ENCODE results near the gene FXYD6.

The FXYD6 gene

GRCh38 chr11:117885777-117886176 lies 9.3 kb upstream of the FXYD6 start:
- no peak for DNase-seq (ENCODE audit: low read depth)

DNA sequence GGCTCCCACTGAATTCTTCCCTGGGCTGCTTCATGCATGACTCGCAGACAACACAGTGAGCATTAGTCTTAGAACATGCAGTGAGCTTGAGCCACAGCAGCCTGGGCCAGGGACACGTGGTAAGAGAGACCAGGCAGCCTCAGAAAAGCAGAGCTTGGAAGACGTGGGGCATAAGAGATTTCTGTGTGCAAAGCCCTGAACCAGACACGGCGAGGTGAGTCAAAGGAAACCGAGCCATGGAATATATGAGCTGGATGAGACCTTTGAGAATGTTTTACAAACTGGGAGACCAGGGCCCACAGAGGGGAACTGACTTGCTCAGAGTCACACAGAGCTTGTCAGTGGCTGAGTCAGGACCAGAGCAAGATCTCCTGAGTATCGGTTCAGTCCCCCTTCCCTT lies 8.5 kb upstream of the FXYD6 start:
- DNase-seq (ENCODE audit: low read depth): no peak

DNA sequence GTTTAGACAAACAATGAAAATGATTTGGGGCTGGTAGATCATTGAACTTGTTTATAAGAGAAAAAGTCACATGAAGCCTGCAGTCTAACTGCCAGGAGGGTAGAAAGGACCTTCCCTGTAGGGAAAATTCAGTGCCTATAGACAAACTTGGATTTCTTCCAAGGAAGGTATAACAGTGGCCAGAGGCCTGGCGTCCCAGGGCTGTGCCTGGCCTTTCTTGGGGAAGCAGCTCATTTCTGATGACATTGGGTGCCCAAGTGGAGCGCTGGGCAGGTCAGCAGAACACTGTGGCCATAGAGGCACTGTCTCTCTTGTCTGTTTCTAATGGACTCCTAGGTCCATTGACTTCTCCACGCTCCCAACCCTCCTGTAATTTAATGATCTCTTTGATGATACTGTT lies 6.6 kb upstream of the FXYD6 start:
- DNase-seq (ENCODE audit: low read depth): no peak

DNA sequence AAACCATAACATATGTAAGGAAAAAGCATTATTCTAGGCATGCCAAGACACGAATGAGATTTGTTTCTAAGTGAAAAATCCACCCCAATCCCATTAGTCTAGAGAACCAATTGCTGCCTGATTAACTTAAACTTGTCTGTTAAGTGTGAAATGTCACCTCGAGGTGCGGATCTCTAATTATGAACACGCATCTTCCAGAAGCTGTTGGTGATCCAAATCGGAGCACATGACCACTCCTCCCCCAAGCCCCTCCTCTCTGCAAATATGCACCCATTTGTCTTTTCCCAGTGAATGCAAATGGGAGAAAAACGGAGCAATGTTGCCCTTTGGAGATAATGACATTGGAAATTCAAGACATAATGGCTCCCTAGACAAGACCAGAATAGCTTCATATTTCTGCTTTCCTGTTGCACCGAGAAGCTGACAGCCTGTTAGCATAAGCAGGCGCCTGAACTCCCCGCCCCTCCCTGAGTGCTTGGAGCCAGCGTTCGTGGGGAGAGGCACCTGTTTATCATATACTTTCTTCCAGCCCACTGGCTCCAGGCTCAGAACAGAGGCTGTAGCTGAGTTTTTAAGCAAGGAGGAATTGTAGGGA lies 6.0 kb upstream of the FXYD6 start:
- DNase-seq (ENCODE audit: low read depth): no peak

DNA sequence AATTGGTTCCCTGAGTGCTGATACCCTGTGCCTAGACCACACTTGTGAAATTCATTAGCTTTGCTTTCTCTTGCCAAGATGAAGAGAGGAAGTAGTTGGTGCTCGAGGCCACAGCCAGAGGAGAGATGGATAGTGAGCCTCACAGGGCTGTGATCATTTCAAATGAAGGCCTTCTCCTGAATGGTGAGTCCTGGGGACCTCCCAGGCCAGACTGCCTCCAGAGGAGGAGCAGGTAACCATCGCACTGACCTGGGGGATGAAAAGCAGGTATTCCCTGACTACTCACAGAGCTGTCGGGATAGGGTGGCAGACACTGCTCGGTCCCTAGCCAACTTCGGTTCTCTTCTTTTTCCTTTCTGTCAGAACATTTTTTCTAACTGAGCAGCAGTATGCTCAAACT lies 4.8 kb upstream of the FXYD6 start:
- no peak for DNase-seq (ENCODE audit: low read depth)

- DNase-seq (ENCODE audit: low read depth): no peak
These were observed 3.3 kb upstream of the FXYD6 start for GRCh38 chr11:117879516-117880480.

DNA sequence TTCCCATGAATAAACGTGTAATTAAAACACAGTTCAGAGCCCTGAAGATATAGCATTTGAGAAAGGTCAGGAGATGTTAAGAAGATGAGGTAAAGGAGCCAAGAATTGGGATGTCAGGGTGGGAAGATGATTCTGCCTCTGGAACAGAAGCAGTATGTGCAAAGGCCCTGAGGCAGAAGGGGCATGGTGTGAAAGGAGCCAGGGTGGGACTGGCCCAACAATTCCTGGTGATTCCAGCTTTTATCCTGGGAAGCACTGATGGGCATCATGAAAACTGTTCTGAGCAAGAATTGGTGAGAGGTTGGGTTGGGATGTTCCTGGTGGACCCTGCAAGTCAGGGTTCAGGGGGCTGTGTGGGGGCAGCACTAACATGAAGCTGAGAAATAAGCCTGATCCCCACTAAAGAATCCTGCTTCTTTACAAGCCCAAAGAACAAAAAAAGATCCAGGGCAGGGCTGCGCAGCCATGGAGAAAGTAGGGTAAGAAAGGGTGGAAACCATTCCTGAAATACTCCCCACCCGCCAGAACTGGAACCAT lies 2.5 kb upstream of the FXYD6 start:
- no peak for DNase-seq (ENCODE audit: low read depth)

GRCh38 chr11:117878314-117878938 lies 2.0 kb upstream of the FXYD6 start:
- no peak for DNase-seq (ENCODE audit: low read depth)

DNA sequence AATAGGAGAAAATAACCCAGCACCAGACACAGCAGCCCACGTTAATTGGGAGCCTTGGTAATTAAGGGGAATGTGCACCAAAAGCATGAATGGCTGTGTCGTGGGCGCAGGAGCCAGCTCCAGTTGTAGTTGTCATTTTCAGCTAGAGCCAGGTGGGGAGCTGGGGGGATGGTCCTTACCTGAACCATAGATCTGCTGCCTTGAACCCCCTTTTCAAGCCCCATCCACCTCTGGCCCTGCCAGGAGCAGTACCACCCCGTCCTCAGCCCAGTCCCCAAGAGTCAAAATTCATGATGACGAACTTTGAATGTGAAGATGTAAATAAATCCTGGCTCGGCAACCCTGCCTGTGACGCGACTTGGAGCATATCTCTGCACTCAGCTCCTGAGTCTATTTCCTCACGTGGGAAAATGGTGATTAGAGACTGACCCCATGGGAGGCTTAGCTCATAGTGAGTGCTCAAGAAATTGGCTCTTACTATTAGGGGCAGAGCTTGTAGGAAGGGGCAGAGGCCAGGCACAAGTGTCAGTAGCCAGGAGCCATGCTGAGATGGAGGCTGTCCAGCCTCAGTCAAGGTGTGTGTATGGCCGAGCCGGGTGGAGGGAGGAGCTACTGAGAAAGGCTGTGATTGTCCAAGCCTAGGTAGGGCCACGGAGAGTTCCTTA lies 794 bp upstream of the FXYD6 start:
- no peak for DNase-seq (ENCODE audit: low read depth)

DNA sequence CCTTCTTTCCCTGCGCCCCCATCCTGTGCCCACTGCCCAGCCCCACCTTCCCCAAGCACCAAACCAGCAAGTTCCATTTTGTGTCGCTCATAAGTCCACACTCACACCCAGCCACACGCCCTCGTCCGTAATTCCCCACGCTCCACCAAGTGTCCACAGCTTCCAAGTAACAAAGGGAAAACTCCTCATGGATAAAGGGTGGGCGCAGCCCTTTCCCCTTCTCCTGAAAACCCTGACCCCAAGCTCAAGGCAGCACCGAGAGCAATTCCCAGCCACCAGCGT lies 458 bp downstream of the FXYD6 start:
- no peak for DNase-seq (ENCODE audit: low read depth)

- no peak for DNase-seq (ENCODE audit: low read depth)
These were observed 938 bp downstream of the FXYD6 start for GRCh38 chr11:117875382-117876058.

GRCh38 chr11:117874910-117875381 lies 1.5 kb downstream of the FXYD6 start:
- DNase-seq (ENCODE audit: low read depth): no peak

DNA sequence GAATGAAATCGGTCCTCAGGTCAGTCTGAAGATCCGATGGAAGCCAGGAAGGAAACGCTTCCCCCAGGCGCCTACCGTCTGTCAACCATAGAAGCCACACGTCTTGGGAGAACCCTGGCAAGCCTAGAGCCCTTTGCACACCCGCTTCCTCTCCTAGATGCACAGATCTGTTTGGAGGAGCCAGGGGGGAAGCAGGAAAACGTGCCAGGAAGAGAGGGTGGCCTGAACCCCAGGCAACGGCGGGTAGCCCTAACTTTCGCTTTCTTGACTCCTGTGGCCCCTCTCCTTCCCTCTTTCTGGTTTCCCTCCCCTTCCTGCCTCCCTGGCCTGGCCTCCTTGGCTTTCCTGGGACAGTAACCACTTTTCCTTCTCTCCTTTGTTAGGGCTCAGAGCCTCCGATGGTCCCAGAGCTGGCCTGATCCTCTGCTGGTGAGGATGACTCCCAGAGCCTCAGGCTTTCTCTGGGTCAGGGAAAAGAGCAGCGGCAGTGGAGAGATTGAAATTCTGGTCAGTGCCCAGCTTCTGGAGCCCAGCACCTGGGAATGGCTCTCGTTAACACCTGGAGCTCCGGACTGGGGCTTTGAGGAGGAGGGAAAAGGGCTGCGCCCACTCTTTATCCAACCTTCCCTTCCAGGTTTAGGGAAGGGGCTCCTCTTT lies 2.1 kb downstream of the FXYD6 start:
- no peak for DNase-seq (ENCODE audit: low read depth)

DNA sequence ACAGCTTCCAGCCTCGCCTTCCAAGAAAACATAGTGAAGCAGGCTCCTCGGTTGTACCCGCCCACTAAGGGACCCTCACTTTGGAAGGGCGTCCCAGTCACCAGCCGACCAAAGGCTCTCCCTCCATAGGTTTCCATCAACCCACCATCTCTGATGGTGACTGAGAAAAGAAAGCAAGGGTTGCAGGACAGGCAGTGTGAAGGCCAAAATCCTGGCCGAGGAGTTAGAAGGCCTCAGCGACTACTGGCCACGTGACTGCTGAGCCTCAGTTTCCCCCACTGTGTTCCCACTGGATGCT lies 2.7 kb downstream of the FXYD6 start:
- no peak for DNase-seq (ENCODE audit: low read depth)

- DNase-seq (ENCODE audit: low read depth): no peak
These were observed 3.3 kb downstream of the FXYD6 start for GRCh38 chr11:117872975-117873827.

GRCh38 chr11:117872420-117872961 lies 4.0 kb downstream of the FXYD6 start:
- DNase-seq (ENCODE audit: low read depth): no peak

DNA sequence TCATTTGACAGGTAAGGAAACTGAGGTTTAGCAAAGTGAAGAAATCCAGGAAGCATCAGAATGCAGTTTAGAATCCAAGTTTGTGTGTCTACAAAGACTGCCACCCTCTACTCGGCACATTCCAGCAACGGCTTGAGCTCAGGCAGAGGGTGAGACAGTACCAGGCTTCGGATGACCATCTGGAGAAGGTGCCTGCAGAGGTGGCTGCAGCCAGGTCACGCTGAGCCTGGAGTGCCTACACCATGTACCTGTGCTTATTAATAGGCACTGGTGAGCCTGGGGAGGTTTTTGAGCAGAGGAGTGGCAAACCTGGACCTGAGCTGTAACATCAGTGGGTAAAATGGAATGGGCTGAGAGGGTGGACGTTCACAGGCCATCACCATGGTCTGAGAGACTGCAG lies 4.7 kb downstream of the FXYD6 start:
- DNase-seq (ENCODE audit: low read depth): no peak

DNA sequence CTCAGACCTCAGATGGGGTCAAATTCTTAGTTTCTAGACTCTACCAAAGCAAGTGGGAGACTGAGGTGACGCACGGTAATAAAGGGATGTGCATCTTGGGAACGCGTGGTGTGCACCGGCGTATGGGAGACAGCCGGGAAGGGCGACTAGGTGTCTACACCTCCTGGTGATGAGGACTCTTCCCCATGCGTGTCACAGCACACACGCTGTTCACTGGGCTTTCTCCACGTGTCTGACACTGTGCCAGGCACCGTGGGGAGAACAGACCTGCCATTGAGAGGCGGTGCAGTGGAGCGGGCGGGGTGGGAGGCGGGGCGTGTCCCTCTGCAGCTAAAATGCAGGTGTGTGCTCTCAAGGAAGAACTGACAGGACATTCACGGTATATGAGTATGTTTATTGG lies 5.3 kb downstream of the FXYD6 start:
- no peak for DNase-seq (ENCODE audit: low read depth)

GRCh38 chr11:117870103-117870952 lies 6.1 kb downstream of the FXYD6 start:
- DNase-seq (ENCODE audit: low read depth): no peak

All from activated gamma-delta T cell treated with anti-CD3 and anti-CD28 coated beads, Interleukin-2, amount 50 U/mL, for 16 hours (primary cell).